HFF-Myc (cell line): Measurements from ENCODE around the gene DDX41.
A peak's percentile ranks its signal among the peaks of the same experiment; 100 is the strongest.

ENCODE experiments used
- DNase-seq: peaks from one replicate; pipeline ENCODE4 v3.0.0-alpha.2; 2011; ENCODE audit warnings: low read depth; ENCODE audit errors: extremely low read depth
- H3K4me3 ChIP-seq: replicated peaks from 2 replicates; pipeline ENCODE4 v1.5.1; 2011; ENCODE audit warnings: low read depth, mild to moderate bottlenecking, control low read depth, low read length
- CTCF ChIP-seq: IDR thresholded peaks from 2 replicates; pipeline ENCODE4 v1.5.1; 2012; ENCODE audit warnings: mild to moderate bottlenecking, low read depth, low read length, control low read depth; ENCODE audit errors: missing control alignments

Gene DDX41

GRCh38 chr5:177509991-177510566 lies 6.7 kb downstream of the DDX41 start:
- no peak overlapping the region for H3K4me3 ChIP-seq
- TF ChIP-seq CTCF: no peak
- DNase-seq: no peak

GRCh38 chr5:177509381-177509951 lies 7.3 kb downstream of the DDX41 start, which contains the start of gene DOK3:
DOK3 (minus strand) TSS chr5:177509826; CDS start chr5:177509540, 286 bp downstream.
- H3K4me3 ChIP-seq: no peak within 1 kb of the TSS

GRCh38 chr5:177508837-177509236 lies 7.9 kb downstream of the DDX41 start:
- H3K4me3 ChIP-seq: no peak overlapping the region
- no peak for TF ChIP-seq CTCF
- DNase-seq: no peak

More at GRCh38 chr5:177509381-177509951, 7.3 kb downstream of the DDX41 start, which contains the start of gene DOK3:
- no peak for TF ChIP-seq CTCF
- DNase-seq: no peak

GRCh38 chr5:177508221-177508611 lies 8.5 kb downstream of the DDX41 start:
- no peak for DNase-seq
- TF ChIP-seq CTCF: no peak
- no peak overlapping the region for H3K4me3 ChIP-seq

GRCh38 chr5:177507596-177508220 lies 9.1 kb downstream of the DDX41 start:
- no peak for DNase-seq
- TF ChIP-seq CTCF: no peak
- no peak overlapping the region for H3K4me3 ChIP-seq

- H3K4me3 ChIP-seq: no peak overlapping the region
- TF ChIP-seq CTCF: peak; percentile 8
- DNase-seq: no peak
Measured at GRCh38 chr5:177507165-177507564, 9.6 kb downstream of the DDX41 start.
